Activated gamma-delta T cell (primary cell): ENCODE results near the gene MYH11.
"Not testable (repeated sequence)": the region's sequence is repeated elsewhere in the genome, so short reads cannot be mapped to it uniquely, and the experiment has no call there.

Source experiments
- DNase-seq: peaks from one replicate; lab custom pipeline; 2025; lab: John Stamatoyannopoulos, UW

MYH11 gene

DNA sequence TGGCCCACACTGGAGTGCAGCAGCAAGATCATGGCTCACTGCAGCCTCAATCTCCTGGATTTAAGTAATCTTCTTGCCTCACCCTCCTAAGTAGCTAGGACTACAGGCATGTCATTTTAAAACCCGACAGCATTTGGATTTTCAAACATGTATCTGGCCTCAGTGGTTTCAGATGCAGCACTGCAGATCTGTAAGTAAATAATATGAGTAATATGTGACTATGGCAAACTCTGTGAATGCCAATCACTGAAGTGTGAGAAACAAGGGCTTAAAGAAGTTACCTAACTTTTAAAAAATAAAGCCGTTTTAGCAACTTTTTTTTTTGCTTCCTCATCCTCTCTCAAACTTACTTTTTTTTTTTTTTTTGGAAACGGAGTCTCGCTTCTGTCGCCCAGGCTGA, 19.7 kb upstream of the MYH11 start:
- no peak for DNase-seq

DNA sequence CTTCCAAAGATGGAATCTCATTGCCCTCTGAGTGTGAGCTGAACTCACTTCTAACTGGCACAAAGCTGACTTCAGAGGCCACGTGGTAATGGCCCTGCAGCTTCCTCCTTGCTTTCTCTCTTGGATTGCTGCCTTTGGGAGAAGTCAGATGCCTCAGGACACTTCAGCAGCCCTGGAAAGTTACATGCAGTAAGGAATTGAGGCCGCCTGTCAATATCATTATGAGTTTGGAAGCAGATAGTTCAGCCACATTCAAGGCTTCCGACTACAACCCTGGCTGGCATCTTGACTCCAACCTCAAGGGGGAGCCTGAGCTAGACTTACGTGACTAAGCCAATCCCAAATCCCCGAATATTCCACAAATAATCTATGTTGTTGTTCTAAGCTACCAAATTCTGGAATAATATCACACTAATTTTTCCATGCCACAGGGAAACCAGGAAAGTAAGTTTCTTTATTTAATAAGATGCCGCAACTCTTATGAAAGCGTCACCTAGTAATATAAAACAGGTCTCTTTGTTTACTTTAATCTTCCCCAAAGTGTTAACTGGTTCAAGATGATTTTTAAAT, 18.0 kb upstream of the MYH11 start:
- no peak for DNase-seq

DNA sequence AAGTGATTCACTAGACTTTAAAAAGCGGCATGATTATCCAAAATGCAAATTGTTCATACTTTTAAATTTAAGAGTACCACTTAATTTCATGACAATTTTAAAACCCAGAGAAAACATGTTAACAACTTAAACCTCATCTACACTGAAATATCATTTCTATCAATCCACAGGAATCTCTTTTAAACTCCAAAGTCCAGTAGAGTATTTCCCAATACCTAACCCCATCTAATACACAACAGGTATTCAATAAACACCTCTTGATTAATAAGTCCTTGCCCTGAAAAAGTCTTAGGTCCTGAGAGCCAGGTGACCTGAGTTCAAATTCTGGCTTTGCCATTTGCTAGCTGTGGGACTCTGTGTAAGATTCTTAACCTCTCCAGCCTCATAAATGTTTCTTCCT, 16.9 kb upstream of the MYH11 start:
- no peak for DNase-seq

DNA sequence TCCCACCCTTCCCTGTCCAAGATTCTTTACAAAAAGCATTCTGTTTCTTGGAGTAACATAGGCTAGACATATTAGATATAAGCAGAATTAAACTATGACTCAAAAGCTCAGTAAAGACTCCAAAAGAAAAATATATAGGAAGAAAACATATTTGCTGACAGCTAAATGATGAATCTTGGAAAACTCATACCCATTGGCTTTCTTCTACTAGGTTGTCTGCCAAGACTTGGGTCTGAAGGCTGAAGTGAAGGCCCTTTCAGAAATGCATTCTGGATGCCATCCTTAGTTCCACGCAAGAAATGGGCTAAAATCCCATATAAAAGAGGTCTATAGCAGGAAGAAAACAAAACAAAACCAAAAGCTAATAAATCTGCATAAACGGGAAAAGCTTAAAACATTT, 16.5 kb upstream of the MYH11 start:
- DNase-seq, result no peak

DNA sequence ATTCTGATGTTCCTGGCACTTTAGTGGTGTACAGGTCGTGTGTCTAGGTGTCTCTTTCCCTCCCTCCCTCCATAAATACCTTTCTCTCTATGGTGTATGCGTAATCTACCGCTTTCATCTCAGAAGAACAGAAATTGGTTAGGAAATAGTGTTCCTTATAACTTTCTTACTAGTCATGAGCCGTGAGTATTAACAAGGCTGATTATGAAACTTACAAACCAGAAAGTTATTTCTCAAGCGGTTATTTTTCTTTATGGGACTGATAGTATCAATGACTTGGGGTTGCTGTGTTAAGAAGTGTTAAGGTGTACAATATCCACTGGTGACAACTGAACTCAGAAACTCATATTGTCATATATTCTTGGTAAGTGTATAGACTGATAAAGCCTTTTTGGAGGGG, 13.2 kb upstream of the MYH11 start:
- DNase-seq, result no peak

DNA sequence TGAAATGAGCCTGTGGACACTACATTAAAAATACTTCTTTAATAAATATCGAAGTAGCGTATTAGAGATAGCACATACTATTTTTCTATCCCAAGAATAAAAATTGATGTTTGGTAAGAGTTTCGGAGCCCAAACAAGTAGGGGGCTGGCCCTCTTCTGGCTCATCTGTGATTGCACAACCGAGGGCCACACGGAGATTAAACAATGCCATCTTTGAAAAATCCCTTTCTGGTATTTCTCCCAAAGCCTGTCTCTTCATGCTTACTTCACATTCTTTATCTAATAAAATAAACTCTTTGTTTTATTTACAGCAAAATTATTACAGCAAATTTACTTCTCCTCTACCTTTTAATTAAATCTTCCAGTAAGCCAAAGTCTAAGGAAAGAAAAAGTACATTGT, 9.6 kb upstream of the MYH11 start:
- no peak for DNase-seq

DNA sequence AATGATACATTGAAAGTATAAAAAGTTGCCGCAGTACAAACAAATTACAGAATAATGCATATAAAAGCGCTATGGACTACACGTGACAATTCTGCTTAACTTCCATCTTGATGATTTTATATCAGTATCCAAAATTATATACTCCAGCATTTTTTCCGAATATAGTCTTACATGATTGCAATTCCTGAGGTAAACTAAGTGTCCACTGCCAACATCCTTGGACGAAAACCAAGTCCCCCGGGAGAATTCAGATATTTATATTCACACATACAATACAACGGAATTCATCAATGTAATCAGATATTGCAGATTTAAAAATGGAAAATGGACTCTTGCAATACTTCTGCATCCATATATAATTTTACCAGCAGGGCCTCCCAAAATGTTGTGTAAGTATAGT, 8.9 kb upstream of the MYH11 start:
- DNase-seq, result no peak

DNA sequence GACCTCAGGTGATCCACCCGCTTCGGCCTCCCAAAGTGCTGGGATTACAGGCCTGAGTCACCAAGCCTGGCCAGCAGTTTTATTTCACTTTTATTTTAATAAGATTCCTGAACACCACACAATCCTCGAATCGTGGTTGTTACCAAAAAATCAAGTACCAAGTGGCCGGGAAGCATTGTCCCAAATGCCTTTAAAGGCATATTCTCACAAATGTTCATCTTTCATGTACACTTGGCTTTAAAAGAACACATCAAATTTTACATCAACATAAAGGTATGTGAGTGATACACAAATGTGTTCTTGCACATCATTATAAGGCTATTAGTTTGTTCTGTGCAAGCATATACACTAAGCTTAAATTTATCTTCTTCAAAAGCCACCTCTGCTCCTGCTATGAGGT, 8.1 kb upstream of the MYH11 start:
- no peak for DNase-seq

DNA sequence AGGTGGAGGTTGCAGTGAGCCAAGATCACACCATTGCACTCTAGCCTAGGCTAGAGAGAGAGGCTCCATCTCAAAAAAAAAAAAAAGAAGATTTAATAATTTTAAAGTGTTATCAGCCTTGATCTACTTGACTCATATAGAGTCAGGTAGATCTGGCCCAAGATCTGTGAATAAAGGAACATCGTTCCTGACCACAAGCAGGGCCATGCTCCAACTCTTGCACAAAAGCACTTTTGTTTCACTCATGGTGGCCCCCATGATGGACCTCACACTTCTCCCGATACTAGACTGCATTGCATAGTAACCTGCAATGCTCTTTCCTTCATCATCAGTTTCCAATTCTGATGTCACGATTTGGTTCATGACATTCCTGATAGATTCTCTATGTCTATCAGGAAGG, 5.2 kb upstream of the MYH11 start:
- no peak for DNase-seq

DNA sequence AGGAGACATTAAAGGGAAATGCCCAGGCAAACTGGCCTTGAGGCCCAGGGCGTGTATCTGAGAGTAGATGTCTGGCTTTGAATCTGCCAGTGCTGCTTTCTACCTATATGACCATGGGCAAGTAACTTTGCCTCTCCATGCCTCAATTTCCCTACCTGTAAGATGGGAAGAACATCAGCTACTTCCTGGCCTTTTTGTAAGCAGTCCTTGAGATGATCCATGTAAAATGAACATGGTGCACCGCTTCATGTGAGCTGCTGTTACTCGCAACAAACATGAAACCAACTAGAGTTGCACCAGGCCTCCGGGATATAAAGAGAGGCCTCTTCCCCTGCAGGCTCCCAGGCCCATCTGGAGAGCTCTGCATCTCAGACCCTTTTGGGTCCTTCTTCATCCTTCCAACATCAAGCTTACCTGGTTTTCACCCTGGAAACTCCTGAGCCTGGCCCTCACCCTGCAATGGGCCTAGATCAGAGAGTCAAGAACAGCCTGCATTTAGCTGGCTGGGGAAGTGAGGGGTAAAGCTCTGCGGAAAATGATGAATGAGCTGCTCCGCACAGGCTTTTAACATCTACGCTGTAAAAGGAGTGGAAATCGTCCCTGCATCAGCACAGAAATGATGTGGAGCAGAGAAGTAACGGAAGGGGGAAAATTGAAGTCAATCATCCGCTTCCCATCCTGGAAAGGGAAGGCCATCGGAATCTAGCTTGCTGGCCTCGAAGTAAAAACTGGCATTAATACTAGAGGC, 2.3 kb upstream of the MYH11 start:
- no peak for DNase-seq

DNA sequence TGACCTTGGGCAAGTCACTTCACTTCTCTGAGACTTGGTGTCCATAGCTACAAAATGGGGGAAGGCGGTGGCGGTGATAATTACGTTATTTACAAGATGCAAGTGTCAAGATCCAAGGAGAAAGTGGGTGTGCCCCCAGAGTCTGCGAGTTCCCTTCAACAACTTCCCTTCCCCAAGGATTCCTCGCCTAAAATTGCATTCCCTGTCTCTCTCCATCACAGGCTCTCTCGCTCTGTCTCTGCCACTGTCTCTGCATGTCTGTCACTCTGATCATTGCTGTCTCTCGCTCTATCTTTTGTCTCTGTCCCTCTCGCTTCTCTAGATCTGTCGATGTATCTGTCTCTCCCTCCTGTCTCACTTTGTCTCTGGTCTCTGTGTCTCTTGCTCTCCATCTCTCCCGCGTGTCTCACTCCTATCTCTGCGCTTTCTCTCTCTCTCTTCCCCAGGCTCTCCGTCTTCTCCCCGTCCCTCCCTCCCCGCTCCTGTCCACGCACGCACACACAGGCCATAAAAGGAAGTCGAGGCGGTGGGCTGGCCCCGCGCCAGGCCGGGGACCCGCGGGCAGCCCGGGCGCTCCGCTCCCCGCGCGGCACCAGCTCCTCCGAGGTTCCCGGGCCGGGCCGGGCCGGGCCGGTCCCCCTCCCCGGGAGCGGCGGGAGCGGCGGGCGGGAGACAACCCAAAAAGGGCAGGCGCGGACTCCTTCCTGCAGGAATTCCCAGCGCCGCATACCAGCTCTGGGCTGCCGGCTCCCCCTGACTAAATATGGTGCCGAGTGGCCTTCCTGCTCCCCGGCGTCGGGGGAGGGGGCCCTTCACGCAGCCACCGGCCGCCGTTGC, 1.1 kb upstream of the MYH11 start:
- DNase-seq, result no peak

DNA sequence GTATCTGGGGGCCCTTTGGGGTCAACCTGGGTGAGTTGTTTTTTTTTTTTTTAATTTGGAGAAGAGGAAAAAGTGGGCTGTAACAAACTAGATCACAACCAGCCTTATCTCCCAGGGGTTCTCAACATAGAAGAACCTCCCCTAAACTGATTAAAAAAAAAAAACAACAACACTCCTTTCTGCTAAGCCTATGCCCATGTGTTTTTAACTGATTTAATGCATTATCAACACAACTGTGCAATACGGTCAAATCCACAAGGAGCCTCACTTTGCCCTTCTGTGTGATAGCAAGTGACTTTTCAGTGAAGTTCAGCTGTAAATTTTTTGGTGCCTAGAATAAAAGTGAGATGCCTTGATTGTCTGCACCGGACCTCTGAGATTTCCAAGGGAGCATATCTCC, 646 bp downstream of the MYH11 start:
- no peak for DNase-seq

DNA sequence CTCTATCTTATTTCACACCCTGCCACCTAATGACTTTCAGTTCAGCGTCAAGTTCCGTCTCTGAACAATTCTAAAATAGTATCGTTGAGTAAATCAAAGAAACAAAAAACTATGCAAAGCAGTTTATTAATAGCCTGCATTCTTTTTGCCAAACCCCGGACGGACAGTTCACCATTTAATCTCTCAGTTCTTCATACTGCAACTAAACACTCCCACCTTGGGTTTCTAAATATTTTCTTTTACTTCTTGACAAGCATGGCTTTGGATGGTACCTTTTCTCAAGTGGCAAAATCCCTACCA, 1.2 kb downstream of the MYH11 start:
- DNase-seq, result no peak

DNA sequence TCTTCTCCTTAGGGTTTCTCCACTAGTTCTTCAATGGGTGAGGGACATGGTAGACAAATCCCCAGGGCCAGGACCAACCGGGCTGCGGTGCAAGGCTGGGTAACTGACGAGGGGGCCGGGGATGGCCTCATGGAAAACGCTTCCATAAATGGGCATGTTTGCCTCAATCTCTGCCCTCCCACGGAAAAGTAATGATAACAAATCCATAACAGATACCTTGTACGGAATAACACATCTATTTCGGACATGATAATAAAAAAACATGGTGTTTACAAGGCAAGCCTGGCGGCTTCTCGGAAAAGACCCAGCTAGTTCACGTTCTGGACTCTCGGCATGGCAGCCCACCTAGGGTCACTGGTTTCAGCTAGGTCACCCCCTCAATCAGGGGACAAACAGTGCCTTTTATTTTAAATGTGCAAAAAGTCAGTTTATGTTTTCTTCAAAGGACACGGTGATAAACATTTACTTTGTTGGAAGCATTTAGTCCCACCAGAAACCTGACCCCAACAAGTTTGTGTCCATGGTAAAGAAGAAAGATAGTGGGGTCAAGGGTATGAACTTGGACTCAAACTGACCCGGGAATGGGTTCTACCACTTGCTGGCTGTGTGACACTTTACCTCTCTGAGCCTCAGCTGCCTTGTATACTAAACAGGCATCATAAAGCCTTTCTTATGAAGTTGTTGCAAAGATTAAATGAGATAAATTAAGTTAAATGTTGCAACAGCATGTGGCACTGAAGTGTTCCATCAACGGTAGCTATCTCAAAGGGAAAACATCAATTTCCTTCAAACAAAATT, 1.7 kb downstream of the MYH11 start:
- DNase-seq, result no peak

DNA sequence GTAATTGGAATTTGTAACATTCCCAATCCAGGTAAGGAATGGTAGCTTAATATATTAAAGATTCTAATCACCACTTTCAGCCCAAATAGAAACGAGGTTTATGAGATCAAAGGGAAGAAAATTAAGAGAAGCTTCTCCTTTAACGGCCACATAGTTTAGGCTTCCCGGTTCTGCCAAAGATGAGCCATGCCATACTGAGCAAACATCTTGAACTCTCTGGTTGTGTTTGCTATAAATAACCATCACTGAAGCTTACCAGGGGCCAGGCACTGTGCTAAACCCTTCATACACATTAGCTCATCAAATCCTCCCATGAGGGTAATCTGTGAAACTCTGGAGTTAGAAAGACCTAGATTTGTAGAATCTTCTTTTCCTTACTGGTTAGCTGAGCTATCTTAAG, 2.8 kb downstream of the MYH11 start:
- DNase-seq, result no peak

DNA sequence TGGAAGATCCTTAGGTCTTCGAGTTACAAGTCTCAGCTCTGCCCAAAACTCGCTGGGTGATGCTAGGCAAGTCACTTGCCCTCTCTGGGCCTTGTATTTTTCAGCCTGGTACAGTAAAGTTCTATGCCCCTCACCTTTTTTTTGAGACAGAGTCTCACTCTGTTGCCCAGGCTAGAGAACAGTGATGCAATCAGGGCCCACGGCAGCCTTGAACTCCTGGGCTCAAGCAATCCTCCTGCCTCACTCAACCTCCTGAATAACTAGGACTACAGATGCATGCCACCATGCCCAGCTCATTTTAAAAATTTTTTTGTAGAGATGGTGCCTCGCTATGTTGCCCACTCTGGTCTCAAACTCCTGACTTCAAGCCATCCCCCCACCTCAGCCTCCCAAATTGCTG, 3.8 kb downstream of the MYH11 start:
- DNase-seq, result no peak

DNA sequence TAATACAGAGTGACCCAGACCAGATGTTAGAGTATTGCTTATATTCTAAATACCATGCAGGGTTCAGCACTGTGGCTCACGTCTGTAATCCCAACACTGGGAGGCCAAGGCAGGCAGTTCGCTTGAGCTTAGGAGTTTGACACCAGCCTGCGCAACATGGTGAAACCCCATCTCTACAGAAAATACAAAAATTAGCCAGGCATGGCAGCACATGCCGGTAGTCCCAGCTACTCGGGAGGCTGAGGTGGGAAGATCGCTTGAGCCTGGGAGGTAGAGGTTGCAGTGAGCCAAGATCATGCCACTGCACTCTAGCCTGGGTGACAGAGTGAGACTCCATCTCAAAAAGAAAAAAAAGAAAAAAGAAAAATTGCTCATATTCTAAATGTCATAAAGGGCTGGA, 6.3 kb downstream of the MYH11 start:
- not testable (repeated sequence) for DNase-seq

DNA sequence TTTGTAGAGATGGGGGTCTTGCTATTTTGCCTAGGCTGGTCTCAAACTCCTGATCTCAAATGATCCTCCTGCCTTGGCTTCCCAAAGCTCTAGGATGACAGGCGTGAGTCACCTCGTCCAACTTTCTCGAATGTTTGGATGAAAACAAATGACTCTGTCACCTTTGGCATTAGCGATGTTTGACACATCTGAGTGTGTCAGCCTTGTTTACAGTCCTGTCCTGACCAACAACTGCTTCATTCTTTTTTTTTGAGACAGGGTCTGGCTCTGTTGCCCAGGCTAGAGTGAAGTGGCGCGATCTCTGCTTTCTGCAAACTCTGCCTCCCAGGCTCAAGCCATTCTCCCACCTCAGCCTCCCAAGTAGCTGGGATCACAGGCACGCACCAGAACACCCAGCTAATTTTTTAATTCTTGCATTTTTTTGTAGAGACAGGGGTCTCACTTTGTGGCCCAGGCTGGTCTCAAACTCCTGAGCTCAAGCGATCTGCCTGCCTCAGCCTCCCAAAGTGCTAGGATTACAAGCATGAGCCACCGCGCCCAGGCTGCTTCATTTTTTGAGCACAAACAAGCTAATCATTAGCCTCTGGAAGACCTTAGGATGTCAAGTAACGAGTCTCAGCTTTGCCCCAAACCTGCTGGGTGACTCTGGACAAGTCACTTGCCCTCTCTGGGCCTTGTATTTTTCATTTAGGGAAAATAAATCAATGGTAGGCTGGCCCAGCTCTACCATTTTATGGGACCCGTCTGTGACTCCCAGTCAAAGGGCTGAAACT, 7.4 kb downstream of the MYH11 start:
- no peak for DNase-seq

DNA sequence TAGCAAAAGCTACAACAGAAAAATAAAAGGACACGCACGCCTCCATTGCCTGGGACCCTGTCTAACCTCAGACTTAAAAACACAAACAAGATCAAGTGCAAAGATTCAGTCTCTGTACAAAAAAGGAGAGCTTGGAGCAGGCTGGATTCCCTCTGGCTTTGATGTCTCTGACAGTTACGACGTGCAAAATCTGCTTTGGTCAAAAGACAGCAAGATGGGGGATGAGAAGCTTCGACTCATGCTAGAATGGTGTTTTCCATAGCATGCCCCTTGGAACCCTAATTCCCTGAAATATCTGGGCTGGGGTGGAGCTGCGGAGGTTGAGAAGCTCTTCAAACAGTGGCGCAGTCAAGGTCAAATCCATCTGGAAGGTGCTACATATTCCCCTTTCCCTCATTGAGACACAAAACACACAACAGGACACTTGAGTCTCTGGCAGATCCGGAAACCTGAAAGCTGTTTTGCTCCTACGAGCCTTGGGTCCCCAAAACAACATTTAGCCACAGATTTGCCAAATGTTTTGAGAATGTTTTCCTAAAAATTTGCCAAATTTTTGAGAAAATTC, 9.1 kb downstream of the MYH11 start:
- no peak for DNase-seq

DNA sequence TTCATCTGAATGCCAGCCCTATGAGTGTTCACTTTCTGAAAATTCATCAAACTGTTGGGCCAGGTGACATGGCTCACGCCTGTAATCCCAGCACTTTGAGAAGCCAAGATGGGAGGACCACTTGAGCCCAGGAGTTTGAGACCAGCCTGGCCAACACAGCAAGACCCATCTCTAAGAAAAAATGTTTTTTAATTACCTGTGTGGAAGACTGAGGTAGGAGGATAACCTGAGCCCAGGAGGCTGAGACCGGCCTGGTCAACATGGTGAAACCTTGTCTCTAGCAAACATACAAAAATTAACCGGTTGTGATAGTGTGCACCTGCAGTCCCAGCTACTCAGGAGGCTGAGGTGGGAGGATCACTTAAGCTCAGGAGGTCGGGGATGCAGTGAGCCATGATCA, 10.3 kb downstream of the MYH11 start:
- no peak for DNase-seq

DNA sequence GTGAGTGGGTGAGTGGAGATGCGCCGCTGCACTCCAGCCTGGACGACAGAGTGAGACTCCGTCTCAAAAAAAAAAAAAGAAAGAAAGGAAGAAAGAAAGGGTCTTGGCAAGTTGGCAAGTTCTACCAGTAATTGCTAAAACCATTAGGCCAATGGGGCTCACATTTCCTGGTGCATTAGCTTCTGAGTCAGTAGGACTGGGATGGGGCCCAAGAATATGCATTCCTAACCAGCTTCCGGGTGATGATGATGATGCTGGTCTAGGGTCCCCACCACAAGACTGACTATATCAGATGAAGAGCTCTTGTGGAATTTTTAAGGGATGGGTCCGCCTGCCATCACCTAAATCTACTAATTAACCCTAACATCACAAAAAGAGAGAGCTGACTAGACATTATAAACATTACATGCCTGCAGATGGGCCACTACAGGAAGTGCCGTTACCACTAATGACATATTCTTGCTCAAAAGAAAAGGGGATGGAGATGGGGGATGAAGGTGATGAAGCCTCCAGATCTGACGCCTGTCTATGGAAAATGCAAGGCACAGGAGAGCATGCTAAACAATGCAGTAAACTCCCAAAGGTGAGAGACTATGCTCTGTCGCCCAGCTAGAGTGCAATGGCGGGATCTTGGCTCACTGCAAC, 13.1 kb downstream of the MYH11 start:
- no peak for DNase-seq
